Prostate gland (tissue), 2 donors: ENCODE data around the gene COL4A2. TPM values are rescaled to one million over a fixed set of nuclear protein-coding genes. Genes with fewer than 3 reads are reported as not detected.

ENCODE experiments used
- DNase-seq: peaks from one replicate; pipeline ENCODE4 v3.0.0-alpha.2; 2019; ENCODE audit warnings: low spot score
- H3K27ac ChIP-seq, 2 donors: fragments of 200-600 bp; sonication (generic); 2 replicates each; pipeline ENCODE4 v1.5.1; 2017 to 2019
- H3K27me3 ChIP-seq: fragments of 200-600 bp; sonication (generic); replicated peaks from 2 replicates; pipeline ENCODE4 v1.5.1; 2019; ENCODE audit not compliant: insufficient read depth
- H3K36me3 ChIP-seq, 2 donors: fragments of 200-600 bp; sonication (generic); 1 replicate in 1 of 2; 2 replicates in 1 of 2; pipeline versions ENCODE4 v1.5.1 to v1.8.1; 2017 to 2019
- H3K4me1 ChIP-seq: fragments of 200-600 bp; sonication (generic); replicated peaks from 2 replicates; pipeline ENCODE4 v1.5.1; 2019
- H3K4me3 ChIP-seq, 2 donors: fragments of 200-600 bp; sonication (generic); 2 replicates each; pipeline ENCODE4 v1.5.1; 2017 to 2019
- H3K9me3 ChIP-seq: fragments of 200-600 bp; sonication (generic); 2 replicates; pipeline ENCODE4 v1.5.1; 2017
- POLR2A ChIP-seq: fragments of 450-650 bp; IDR thresholded peaks from one replicate; pipeline ENCODE4 v1.6.1; 2016; ENCODE audit warnings: antibody characterized with exemption, mild to moderate bottlenecking
- POLR2AphosphoS5 ChIP-seq: sonication (generic); formaldehyde crosslinking; IDR thresholded peaks from one replicate; pipeline ENCODE4 v1.6.1; 2017; ENCODE audit warnings: antibody characterized with exemption
- WGBS: methylation state at CpG from one replicate; pipeline ENCODE4 v1.1.5; 2018; 5-methylcytosine and 5-hydroxymethylcytosine counted together
- intact Hi-C: fragments of 100-400 bp; cut with DNase I; formaldehyde crosslinking; loops from one replicate; pipeline ENCODE4 v1.14.2; 2022
- total RNA-seq, 2 donors: library from RNA; depleted of rRNA; stranded (reverse); fragments of >200 nt; gene quantifications; one replicate each; pipeline ENCODE4 v1.1.0, GENCODE V29; 2016
- TF ChIP-seq, protein P1 (sequence below), 4 experiments: fragments of 200-600 bp in 2 of 4; fragments of 450-650 bp in 2 of 4; sonication (generic) in 2 of 4; IDR thresholded peaks; 1 replicate in 3 of 4; 2 replicates in 1 of 4; pipeline ENCODE4 v1.5.1; 2016 to 2019; ENCODE audit warnings: antibody characterized with exemption in 4 of 4, mild to moderate bottlenecking in 2 of 4, moderate library complexity in 2 of 4

Gene COL4A2
- total RNA-seq, 2 donors from 2014 or later, result 82.8 to 193 TPM

DNA sequence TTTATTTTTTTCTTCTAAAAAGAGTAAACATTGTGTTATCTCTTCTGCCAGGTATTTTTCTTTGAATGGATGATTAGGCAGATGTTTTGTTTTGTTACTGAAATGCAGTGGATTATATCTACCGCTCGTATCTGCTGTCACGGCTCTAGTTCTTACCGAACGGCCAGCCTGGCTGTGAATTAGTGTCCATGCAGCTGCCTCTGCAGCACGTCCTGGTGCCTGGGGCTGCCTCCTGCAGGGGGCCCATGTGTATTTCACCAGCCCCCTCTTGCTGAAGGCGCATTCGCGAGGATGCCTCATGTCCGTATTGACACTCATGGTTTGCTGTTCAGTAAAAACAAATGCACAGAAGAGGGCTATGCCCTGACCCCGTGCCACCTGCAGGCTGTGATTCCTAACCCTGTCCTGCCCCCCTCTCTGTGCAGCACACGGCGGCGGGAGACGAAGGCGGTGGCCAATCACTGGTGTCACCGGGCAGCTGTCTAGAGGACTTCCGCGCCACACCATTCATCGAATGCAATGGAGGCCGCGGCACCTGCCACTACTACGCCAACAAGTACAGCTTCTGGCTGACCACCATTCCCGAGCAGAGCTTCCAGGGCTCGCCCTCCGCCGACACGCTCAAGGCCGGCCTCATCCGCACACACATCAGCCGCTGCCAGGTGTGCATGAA lies 204.6 kb downstream of the COL4A2 start:
- H3K4me3 ChIP-seq, result no peak overlapping the region
- no peaks in the 10 kb centered on the region for H3K9me3 ChIP-seq
- DNase-seq, result no peak
- no peaks in the 10 kb centered on the region for H3K36me3 ChIP-seq
- H3K27me3 ChIP-seq, result no peaks in the 10 kb centered on the region
- no peaks in the 10 kb centered on the region for H3K4me1 ChIP-seq
- intact Hi-C loops, result no loop called here
- TF ChIP-seq, protein P1, sequence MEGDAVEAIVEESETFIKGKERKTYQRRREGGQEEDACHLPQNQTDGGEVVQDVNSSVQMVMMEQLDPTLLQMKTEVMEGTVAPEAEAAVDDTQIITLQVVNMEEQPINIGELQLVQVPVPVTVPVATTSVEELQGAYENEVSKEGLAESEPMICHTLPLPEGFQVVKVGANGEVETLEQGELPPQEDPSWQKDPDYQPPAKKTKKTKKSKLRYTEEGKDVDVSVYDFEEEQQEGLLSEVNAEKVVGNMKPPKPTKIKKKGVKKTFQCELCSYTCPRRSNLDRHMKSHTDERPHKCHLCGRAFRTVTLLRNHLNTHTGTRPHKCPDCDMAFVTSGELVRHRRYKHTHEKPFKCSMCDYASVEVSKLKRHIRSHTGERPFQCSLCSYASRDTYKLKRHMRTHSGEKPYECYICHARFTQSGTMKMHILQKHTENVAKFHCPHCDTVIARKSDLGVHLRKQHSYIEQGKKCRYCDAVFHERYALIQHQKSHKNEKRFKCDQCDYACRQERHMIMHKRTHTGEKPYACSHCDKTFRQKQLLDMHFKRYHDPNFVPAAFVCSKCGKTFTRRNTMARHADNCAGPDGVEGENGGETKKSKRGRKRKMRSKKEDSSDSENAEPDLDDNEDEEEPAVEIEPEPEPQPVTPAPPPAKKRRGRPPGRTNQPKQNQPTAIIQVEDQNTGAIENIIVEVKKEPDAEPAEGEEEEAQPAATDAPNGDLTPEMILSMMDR (IDR thresholded peaks at IDR 0.05), result no peak
- no peak for TF ChIP-seq POLR2A
- no peak for TF ChIP-seq POLR2AphosphoS5
- no peak overlapping the region for H3K27ac ChIP-seq
- WGBS, result 93% methylated on average over 31 of the region's 31 CpGs

DNA sequence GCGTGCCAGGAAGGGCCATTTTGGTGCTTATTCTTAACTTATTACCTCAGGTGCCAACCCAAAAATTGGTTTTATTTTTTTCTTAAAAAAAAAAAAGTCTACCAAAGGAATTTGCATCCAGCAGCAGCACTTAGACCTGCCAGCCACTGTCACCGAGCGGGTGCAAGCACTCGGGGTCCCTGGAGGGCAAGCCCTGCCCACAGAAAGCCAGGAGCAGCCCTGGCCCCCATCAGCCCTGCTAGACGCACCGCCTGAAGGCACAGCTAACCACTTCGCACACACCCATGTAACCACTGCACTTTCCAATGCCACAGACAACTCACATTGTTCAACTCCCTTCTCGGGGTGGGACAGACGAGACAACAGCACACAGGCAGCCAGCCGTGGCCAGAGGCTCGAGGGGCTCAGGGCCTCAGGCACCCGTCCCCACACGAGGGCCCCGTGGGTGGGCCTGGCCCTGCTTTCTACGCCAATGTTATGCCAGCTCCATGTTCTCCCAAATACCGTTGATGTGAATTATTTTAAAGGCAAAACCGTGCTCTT lies 205.2 kb downstream of the COL4A2 start:
- no peaks in the 10 kb centered on the region for H3K36me3 ChIP-seq
- TF ChIP-seq POLR2AphosphoS5, result no peak
- TF ChIP-seq, protein P1 (IDR thresholded peaks at IDR 0.05), result no peak
- TF ChIP-seq POLR2A, result no peak
- WGBS, result 92% methylated on average over 17 of the region's 17 CpGs
- no peak overlapping the region for H3K4me3 ChIP-seq
- no peaks in the 10 kb centered on the region for H3K4me1 ChIP-seq
- no peak overlapping the region for H3K27ac ChIP-seq
- H3K27me3 ChIP-seq, result no peaks in the 10 kb centered on the region
- no peaks in the 10 kb centered on the region for H3K9me3 ChIP-seq
- DNase-seq, result no peak
- intact Hi-C loops, result no loop called here

DNA sequence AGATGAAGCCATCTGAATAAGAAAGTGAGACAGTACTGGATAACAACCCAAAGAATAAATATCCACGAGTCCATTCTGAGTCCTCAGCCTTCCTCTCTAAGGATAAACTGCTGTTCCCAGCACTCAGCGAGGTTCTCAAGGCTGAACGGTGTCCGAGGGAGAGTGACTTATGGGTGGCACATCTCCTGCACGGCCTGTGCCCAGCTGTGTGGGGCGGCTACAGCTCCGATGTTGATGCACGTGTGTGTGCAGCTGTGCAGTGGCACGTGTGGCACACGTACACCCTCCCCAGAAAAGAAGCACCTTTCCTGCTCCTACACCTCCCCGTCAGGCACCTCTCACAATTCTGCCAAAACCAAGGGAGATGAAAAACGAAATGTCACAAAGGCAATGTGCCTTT lies 209.4 kb downstream of the COL4A2 start:
- WGBS, result 82% methylated on average over 12 of the region's 12 CpGs
- no peak overlapping the region for H3K4me3 ChIP-seq
- TF ChIP-seq, protein P1 (IDR thresholded peaks at IDR 0.05), result no peak
- TF ChIP-seq POLR2A (no peak), POLR2AphosphoS5 (no peak)
- H3K4me1 ChIP-seq, result no peaks in the 10 kb centered on the region
- no peak overlapping the region for H3K27ac ChIP-seq
- DNase-seq, result no peak
- H3K27me3 ChIP-seq, result no peaks in the 10 kb centered on the region
- H3K9me3 ChIP-seq, result no peaks in the 10 kb centered on the region
- H3K36me3 ChIP-seq, result no peaks in the 10 kb centered on the region
- intact Hi-C loops, result no loop called here

DNA sequence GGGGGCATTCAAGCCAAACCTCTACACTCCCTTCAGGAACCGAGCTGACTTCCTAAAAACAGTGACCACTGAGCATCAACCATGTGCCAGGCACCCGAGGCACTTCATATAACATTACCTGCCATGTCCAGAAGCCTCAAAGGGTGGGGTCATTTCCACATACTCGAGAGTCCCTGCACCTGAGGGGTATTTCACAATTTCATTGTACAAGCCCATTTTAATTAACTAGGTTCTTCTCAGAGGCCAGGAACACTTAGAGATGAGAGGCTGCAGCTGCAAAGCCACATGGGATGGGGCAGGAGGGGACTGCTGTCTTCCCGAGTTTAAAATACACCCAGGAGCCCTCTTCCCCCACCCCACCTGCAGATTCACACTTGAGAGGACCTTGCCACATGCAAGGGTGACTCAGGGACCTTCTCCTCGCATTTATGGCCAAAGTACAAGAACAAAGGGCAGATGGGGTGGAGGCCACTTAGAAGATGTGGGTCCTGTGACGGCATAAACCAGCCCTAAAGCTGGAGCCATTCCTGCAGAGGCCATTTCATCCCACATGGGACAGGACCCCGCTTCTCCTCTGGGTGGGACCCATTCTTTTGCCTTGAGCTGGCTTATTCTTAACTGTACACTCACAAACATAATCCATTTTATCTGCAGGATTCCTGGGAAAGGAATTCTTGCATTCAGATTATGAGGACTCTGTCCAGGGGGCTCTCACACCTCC lies 210.6 kb downstream of the COL4A2 start:
- no peak overlapping the region for H3K27ac ChIP-seq
- H3K36me3 ChIP-seq, result no peaks in the 10 kb centered on the region
- TF ChIP-seq POLR2AphosphoS5 (no peak), POLR2A (no peak)
- TF ChIP-seq, protein P1 (IDR thresholded peaks at IDR 0.05), result no peak
- H3K9me3 ChIP-seq, result no peaks in the 10 kb centered on the region
- no peaks in the 10 kb centered on the region for H3K4me1 ChIP-seq
- 67% methylated on average over 7 of the region's 7 CpGs for WGBS
- no peak for DNase-seq
- H3K27me3 ChIP-seq, result no peaks in the 10 kb centered on the region
- intact Hi-C loops, result no loop called here
- H3K4me3 ChIP-seq, result no peak overlapping the region

DNA sequence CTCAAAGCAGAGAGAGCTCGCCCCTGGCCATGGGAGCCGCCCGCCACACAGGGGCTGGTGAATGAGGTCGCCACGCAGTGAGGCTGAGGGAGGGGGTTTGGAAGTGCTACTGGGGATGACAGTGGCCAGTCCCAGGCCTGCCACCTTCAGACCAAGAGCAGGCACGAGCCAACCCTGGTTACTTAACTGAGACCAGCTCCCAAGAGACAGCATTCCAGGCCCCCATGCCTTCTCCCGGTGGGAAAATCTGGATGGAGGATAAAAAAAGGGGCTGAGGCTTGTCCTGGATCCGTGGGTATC lies 211.1 kb downstream of the COL4A2 start:
- Histone ChIP-seq H3K9me3 (no peaks in the 10 kb centered on the region), H3K27ac (no peak overlapping the region), H3K27me3 (no peaks in the 10 kb centered on the region), H3K4me1 (no peaks in the 10 kb centered on the region), H3K36me3 (no peaks in the 10 kb centered on the region), H3K4me3 (no peak overlapping the region)
- no peak for TF ChIP-seq POLR2A
- TF ChIP-seq, protein P1 (IDR thresholded peaks at IDR 0.05), result no peak
- TF ChIP-seq POLR2AphosphoS5, result no peak
- intact Hi-C loops, result no loop called here
- WGBS, result 72% methylated on average over 8 of the region's 8 CpGs
- DNase-seq, result no peak
